Stimulated activated CD4-positive, alpha-beta T cell treated with anti-CD3 and anti-CD28 coated beads, Interleukin-4, amount 100 ng/mL, for 1 hour (primary cell): ENCODE results near the gene FCHSD1.
"Not testable (repeated sequence)": the region's sequence is repeated elsewhere in the genome, so short reads cannot be mapped to it uniquely, and the experiment has no call there.

Experiments used
- DNase-seq: peaks from one replicate; pipeline ENCODE4 v3.0.0-alpha.2; 2020

FCHSD1 gene

GRCh38 chr5:141615991-141616720 is 35.1 kb downstream of the FCHSD1 start:
- DNase-seq: no peak

GRCh38 chr5:141613344-141613743 is 37.9 kb downstream of the FCHSD1 start:
- DNase-seq: no peak

GRCh38 chr5:141611289-141611688 is 39.9 kb downstream of the FCHSD1 start:
- no peak for DNase-seq

DNA sequence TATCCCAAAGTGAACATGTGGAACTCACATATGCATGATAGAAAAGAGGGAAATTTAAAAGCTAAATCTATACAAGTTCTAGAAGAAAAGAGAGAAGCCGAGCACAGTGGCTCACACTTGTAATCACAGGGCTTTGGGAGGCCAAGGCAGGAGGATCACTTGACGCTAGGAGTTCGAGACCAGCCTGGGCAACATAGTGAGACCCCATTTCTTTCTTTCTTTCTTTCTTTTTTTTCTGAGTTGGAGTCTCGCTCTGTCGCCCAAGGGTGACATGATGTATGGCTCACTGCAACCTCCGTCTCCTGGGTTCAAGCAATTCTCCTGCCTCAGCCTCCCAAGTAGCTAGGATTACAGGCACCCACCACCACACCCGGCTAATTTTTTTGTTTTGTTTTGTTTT is 41.3 kb downstream of the FCHSD1 start:
- not testable (repeated sequence) for DNase-seq

- no peak for DNase-seq
Measured at GRCh38 chr5:141609044-141609443, 42.2 kb downstream of the FCHSD1 start.

GRCh38 chr5:141608557-141608956 is 42.7 kb downstream of the FCHSD1 start:
- no peak for DNase-seq

GRCh38 chr5:141608046-141608445 is 43.2 kb downstream of the FCHSD1 start:
- DNase-seq: no peak

DNA sequence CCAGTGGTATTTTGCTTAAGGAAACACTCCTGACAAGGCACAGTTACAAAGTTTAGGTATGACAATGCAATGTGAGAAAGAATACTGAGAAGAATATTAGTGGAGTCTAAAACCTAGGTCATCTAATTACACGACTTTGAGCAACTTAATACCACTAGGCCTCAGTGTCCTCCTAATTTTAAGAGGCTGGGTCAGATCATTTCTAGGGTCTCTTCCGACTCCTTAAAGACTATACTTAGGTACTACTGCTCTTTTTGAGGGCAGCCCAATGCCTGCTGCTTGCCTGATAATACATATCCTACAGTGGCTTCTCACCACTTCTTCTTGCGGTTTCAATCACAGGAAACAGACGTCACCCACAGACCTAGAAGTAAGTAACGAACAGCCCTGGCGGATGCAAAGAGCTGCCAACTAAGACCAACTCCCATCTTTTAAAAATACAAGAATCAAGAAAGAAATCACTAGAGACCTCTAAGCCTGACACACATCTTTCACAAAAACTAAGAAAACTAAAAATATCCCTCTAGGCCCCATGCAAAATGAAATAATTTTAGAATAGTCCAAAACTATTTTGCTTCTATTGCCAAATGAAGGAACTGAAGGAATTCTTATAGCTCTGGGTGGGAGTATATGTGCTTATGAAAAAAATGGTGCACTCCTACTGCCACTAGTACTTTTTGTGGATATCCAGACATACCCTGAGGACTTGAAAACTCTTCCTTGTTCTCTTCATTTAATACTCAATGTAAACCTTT is 45.5 kb downstream of the FCHSD1 start:
- DNase-seq: peak; percentile 45

DNA sequence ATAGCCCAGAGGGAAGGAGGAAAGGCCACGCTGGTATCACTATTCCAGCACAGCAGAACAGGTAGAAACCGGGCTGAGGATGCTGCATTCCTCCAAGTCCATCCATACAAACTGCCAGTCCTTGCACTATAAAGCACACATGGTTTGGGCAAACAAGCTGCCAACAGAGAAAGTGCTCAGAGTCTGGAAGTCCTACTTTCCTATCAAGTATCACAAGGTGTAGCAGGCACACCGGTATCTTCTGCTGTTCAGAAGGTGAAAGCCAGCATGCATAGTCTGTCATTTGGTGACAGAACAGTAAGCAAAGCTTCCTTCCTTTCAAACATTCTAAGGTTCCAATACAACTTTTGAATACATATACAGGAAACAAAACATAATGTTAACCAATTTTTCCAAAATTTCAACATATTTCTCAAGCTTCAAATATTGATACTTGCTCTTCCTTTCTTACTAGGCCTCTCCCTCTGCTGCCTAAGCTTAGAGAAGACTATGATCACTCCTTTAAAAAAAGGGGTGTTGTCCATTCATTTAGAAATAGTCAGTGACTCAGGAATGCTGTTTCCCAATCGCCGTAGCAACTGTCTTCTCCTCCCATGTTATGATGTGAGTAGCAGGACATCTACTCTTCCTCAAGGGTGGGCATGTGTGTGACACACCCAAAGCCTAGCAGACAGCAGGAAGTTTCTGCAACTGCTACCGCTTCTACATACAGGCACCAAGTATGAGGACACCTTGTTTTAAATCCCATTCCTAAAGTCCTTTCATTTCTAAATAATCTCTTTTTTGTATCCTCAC is 47.1 kb downstream of the FCHSD1 start:
- no peak for DNase-seq

GRCh38 chr5:141602606-141603005 is 48.6 kb downstream of the FCHSD1 start:
- DNase-seq: no peak

- no peak for DNase-seq
Measured at GRCh38 chr5:141598391-141599345, 52.5 kb downstream of the FCHSD1 start.

DNA sequence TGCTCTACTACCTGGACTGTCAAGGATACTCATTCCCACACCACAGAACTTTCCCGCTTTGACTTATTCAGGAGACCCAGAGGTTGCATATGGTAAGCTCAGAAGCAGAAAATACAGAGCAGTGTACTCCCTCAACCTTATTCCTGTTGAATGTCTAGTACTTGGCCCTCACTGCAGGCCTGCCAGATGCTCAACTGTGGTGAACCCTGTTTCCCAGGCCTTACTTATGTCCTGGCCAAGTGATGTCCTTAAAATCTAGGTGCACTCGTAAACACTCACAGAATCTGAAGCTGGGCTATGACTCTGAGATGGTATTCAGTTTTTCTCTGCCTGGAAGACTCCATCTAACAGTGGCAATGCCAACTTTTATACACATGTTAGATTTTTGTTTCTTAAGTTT is 53.4 kb downstream of the FCHSD1 start:
- DNase-seq: no peak

DNA sequence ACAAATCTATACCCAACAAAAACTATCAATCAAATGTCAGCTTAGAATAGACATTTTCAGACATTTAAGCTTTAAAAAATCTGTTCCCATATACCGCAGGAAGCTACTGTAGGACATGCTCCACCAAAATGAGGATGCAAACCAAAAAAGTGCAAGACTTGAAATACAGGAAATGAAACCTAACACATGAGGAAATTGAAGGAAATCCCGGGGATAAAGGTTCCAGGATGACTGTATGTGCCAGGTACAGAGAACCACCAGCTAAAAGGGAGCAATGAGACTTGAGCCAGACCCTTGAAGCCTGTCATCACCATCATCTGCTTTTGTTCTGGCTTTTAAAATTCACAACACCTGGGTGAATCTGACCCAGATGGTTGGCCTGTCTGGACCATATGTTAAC is 53.8 kb downstream of the FCHSD1 start:
- DNase-seq: no peak

DNA sequence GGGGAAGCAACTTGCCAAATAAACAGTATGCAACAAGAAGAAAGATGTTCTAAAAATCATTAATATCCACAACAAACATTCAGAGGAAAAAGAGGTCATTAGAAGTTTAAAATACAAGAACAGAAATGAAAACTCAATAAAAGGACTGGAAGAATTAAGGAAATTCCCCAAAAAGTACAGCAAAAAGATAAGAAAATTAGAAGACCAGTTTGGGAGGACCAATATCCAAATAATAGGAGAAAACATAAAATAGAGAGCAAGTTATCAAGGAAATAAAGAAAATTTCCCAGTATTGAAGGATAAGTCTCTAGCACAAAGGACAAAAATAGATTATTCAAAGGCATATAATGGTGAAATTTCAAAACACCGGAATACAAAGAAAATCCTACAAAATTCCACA is 54.4 kb downstream of the FCHSD1 start:
- DNase-seq: no peak

DNA sequence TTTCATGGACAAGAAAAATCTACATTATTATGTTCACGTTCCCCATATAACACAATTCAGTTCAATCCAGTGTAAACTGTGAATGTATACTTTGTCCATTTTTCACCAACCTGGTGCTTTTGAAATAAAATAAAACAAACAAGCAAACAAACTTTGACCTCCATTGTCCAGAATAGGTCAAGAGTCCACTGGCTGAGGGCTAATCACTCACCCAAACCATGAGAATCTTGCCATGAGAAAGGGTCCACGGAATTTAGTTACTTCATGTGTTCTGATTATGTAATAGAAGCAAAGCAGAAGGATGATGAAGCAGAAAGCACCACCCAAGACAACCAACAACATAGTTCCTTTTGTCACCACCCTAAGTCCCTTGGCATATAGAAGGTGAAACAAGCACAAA is 61.1 kb downstream of the FCHSD1 start:
- DNase-seq: no peak
